ENCODE measurements around the gene IL11. TPM values are rescaled to one million over a fixed set of nuclear protein-coding genes. Genes with fewer than 3 reads are reported as not detected.
"Not testable (repeated sequence)": the region's sequence is repeated elsewhere in the genome, so short reads cannot be mapped to it uniquely, and the experiment has no call there.

IL11 gene
- total RNA-seq, 2 experiments from 2014 or later: 0.18 TPM; not detected in 1

GRCh38 chr19:55406826-55407549 lies 36.7 kb upstream of the IL11 start:
- intact Hi-C loops (cut with micrococcal nuclease): no loop called here
- H3K27ac Mint-ChIP-seq: peak overlapping the region; percentile 83
- DNase-seq (peak; percentile 33), ATAC-seq (no peak)
- H3K36me3 Mint-ChIP-seq (ENCODE audit: low read depth): peaks cover 53% of the 10 kb centered on the region
- no peaks in the 10 kb centered on the region for H3K27me3 Mint-ChIP-seq
- POLR2A ChIA-PET: interaction anchor here (0.6 to 8.6 kb wide), 23 partner anchors 8 to 739 kb away, joined by 3 to 217 read pairs (median 4); partner anchors contain the start of genes HSPBP1, NAT14, PPP6R1 and RPL28
- peaks cover 26% of the 10 kb centered on the region for H3K4me1 Mint-ChIP-seq (ENCODE audit: low read depth)
- no peak for TF ChIP-seq CTCF (IDR thresholded peaks at IDR 0.05)
- CTCF ChIA-PET: no interaction called here
- H3K4me3 Mint-ChIP-seq: peak overlapping the region; percentile 92
- H3K9me3 Mint-ChIP-seq: peaks cover 9% of the 10 kb centered on the region

DNA sequence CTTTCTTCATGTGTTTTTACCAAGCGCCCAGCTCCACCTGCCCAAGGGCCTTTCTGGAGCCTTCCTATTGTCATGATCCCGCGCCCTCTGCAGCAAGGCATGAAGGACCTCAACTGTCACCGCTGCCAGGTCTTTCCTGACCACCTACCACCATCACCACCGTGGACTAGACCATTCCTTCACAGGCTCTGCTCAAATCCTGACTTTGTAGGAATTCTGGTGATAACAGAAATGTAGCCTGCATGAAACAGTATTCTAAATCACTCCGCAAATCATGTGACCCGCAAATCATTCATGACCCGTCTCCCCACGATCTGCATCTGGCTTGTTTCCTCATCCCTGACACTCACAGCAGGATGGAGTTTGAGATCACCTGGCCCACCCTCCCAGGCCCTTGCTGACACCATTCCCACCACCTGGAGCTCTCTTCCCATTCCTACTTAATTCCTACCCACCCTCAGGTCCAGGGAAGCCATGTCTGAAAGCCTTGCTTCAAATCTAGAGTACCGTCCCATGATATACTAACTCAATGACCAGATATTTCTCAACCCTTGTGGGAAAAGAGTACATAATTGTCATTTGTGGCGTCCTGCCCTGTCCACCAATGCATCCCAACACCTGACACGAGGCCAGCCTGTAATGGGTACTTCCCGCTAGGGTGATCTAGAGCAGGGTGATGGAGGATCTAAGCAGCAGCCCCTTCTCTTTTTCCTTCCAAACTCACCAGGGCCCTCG lies 36.0 kb upstream of the IL11 start:
- intact Hi-C loops (cut with micrococcal nuclease): no loop called here
- H3K27me3 Mint-ChIP-seq: no peaks in the 10 kb centered on the region
- ChIA-PET POLR2A (interaction anchor here (0.7 to 8.6 kb wide), 9 partner anchors 12 to 151 kb away, joined by 3 to 217 read pairs (median 4); partner anchors contain the start of genes RPL28 and TMEM238), CTCF (no interaction called here)
- peaks cover 56% of the 10 kb centered on the region for H3K36me3 Mint-ChIP-seq (ENCODE audit: low read depth)
- DNase-seq (no peak), ATAC-seq (no peak)
- H3K4me3 Mint-ChIP-seq: peak overlapping the region; percentile 92
- H3K27ac Mint-ChIP-seq: peak overlapping the region; percentile 83
- H3K9me3 Mint-ChIP-seq: peaks cover 9% of the 10 kb centered on the region
- no peak for TF ChIP-seq CTCF (IDR thresholded peaks at IDR 0.05)
- H3K4me1 Mint-ChIP-seq (ENCODE audit: low read depth): peaks cover 26% of the 10 kb centered on the region

DNA sequence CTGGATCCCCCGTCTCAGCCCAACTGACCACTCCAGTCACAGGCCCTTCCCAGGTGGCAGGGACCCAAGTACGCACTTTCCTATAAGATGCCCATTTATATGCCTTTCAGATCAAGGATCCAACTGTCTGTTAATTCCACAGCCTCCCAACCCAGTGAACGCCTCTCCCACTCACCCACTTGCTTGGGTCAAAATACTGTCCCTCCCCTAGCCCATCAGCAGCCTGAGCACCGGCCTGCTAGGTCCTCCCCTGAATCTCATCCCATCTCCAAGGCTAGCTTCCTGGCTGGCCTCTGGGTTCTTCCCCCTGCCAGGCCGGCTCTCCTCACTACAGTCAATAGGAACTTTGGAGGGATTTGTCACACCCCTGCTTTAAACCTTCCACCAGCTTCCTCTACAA lies 35.4 kb upstream of the IL11 start:
- CTCF ChIA-PET: no interaction called here
- ATAC-seq (no peak), DNase-seq (no peak)
- intact Hi-C loops (cut with micrococcal nuclease): no loop called here
- H3K27me3 Mint-ChIP-seq: no peaks in the 10 kb centered on the region
- TF ChIP-seq CTCF (IDR thresholded peaks at IDR 0.05): no peak
- H3K4me1 Mint-ChIP-seq (ENCODE audit: low read depth): peaks cover 26% of the 10 kb centered on the region
- H3K9me3 Mint-ChIP-seq: peaks cover 9% of the 10 kb centered on the region
- POLR2A ChIA-PET: interaction anchor here (0.7 to 8.6 kb wide), 5 partner anchors 12 to 146 kb away, joined by 3 to 217 read pairs (median 3); partner anchors contain the start of genes RPL28 and TMEM238
- peak overlapping the region; percentile 83 for H3K27ac Mint-ChIP-seq
- peak overlapping the region; percentile 92 for H3K4me3 Mint-ChIP-seq
- peaks cover 62% of the 10 kb centered on the region for H3K36me3 Mint-ChIP-seq (ENCODE audit: low read depth)

DNA sequence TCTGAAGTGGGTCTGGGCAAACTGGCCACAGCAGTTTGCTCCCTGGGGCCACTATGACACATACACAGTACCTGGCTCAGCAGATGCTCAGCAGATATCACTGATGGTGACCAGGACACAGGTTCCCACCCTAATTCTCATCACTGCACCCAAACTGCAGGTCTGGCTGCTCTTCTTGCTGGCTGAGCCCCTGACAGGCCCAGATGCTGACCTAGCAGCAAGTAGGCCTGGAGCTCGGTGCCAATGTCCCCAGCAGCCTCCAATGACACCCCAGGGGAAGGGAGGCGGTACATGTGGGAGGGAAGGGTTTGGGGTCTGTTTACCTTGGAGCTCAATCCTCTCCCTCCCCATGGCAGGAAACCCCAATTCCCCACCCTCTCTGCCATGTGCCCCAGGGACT lies 32.2 kb upstream of the IL11 start:
- ChIA-PET CTCF (interaction anchor here (1.1 to 1.3 kb wide), 2 partner anchors 15 to 101 kb away, joined by 3 read pairs; no protein-coding TSS in a partner anchor), POLR2A (interaction anchor here (1.2 to 8.6 kb wide), 3 partner anchors 15 to 145 kb away, joined by 3 to 217 read pairs (median 5); partner anchors contain the start of genes RPL28 and TMEM238)
- intact Hi-C loops (cut with micrococcal nuclease): no loop called here
- DNase-seq: no peak
- no peak for ATAC-seq
- Mint-ChIP-seq H3K4me3 (no peak overlapping the region), H3K9me3 (no peaks in the 10 kb centered on the region), H3K4me1 (ENCODE audit: low read depth) (peaks cover 33% of the 10 kb centered on the region), H3K27ac (no peak overlapping the region), H3K36me3 (ENCODE audit: low read depth) (peaks cover 57% of the 10 kb centered on the region), H3K27me3 (no peaks in the 10 kb centered on the region)
- TF ChIP-seq CTCF (IDR thresholded peaks at IDR 0.05): no peak

GRCh38 chr19:55401390-55401789 lies 31.1 kb upstream of the IL11 start:
- H3K27ac Mint-ChIP-seq; ATAC-seq; DNase-seq; H3K27me3 Mint-ChIP-seq; H3K4me3 Mint-ChIP-seq; H3K9me3 Mint-ChIP-seq; CTCF ChIA-PET; intact Hi-C loops (cut with micrococcal nuclease): not testable (repeated sequence)
- H3K36me3 Mint-ChIP-seq (ENCODE audit: low read depth): peaks cover 50% of the 10 kb centered on the region
- peaks cover 32% of the 10 kb centered on the region for H3K4me1 Mint-ChIP-seq (ENCODE audit: low read depth)
- POLR2A ChIA-PET: interaction anchor here (1.1 to 4.8 kb wide), 2 partner anchors 13 to 17 kb away, joined by 5 to 91 read pairs; partner anchors contain the start of genes RPL28 and TMEM238
